Erythroblast (primary cell): ENCODE data around the gene PWWP2B.

ENCODE experiments used
- GATA1 ChIP-seq: IDR thresholded peaks from 2 replicates; pipeline ENCODE4 v1.6.1; 2011; ENCODE audit warnings: low read depth, mild to moderate bottlenecking, control low read depth, low read length, moderate library complexity
- POLR2A ChIP-seq: IDR thresholded peaks from 2 replicates; pipeline ENCODE4 v1.6.1; 2011; ENCODE audit warnings: mild to moderate bottlenecking, low read length

DNA sequence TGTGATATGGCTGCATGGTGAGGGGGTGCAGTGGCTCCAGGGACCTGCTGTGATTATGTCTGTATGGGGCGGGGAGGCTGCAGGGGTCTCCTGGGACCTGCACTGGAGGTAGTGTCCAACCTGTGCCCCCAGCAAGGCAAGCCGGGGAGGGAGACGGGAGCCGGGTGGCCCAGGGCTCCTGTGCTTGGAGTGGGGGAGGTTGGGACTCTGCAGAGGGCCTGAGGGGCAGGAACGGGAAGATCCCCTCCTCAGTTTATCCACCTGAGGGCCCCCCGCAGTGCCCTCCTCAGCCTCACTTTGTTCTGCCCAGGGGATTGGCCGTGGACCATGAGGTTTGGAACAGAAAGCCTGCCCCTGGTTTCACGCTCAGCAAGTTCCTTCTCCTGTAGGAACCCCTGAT is 22.8 kb upstream of the PWWP2B start:
- no peak for TF ChIP-seq POLR2A
- TF ChIP-seq GATA1, result no peak
